Upper lobe of right lung (tissue), 1 donor: ENCODE measurements around the gene HS6ST1. TPM values are rescaled to one million over a fixed set of nuclear protein-coding genes. Genes with fewer than 3 reads are reported as not detected.

Experiments
- ATAC-seq: fragments of 200-7000 bp; cut with Tn5 transposase; one replicate; pipeline ENCODE4 v1.9.1; 2020; ENCODE audit warnings: mild to moderate bottlenecking, moderate library complexity
- DNase-seq: peaks from one replicate; pipeline ENCODE4 v3.0.0-alpha.2; 2020
- H3K27ac ChIP-seq: fragments of 200-600 bp; one replicate; pipeline ENCODE4 v1.8.0; 2022
- H3K27me3 ChIP-seq: fragments of 200-600 bp; one replicate; pipeline ENCODE4 v1.8.0; 2022; ENCODE audit warnings: mild to moderate bottlenecking
- H3K36me3 ChIP-seq: fragments of 200-600 bp; one replicate; pipeline ENCODE4 v1.8.0; 2022
- H3K4me1 ChIP-seq: fragments of 200-600 bp; one replicate; pipeline ENCODE4 v1.8.0; 2022
- H3K4me3 ChIP-seq: fragments of 200-600 bp; one replicate; pipeline ENCODE4 v1.8.0; 2022; ENCODE audit warnings: mild to moderate bottlenecking
- H3K9me3 ChIP-seq: fragments of 200-600 bp; one replicate; pipeline ENCODE4 v1.8.0; 2022
- CTCF ChIP-seq: fragments of 200-600 bp; IDR thresholded peaks from one replicate; pipeline ENCODE4 v1.8.0; 2022; ENCODE audit warnings: antibody characterized with exemption
- intact Hi-C: fragments of 100-400 bp; cut with DNase I; formaldehyde crosslinking; loops from one replicate; pipeline ENCODE4 v1.11.0; 2022
- total RNA-seq: library from RNA; stranded (reverse); fragmentation: NEBNext Ultra II Directional; extraction: Animal tissue kit (Norgen Biotek cat#: 25700); gene quantifications from one replicate; pipeline ENCODE4 v1.2.1, GENCODE V29; 2021
- donor health status: DM: no; HTN: yes; CAD: no; lungs with severe emphysema.

HS6ST1 gene
- total RNA-seq, 1 donor from 2014 or later, result 33.2 TPM

DNA sequence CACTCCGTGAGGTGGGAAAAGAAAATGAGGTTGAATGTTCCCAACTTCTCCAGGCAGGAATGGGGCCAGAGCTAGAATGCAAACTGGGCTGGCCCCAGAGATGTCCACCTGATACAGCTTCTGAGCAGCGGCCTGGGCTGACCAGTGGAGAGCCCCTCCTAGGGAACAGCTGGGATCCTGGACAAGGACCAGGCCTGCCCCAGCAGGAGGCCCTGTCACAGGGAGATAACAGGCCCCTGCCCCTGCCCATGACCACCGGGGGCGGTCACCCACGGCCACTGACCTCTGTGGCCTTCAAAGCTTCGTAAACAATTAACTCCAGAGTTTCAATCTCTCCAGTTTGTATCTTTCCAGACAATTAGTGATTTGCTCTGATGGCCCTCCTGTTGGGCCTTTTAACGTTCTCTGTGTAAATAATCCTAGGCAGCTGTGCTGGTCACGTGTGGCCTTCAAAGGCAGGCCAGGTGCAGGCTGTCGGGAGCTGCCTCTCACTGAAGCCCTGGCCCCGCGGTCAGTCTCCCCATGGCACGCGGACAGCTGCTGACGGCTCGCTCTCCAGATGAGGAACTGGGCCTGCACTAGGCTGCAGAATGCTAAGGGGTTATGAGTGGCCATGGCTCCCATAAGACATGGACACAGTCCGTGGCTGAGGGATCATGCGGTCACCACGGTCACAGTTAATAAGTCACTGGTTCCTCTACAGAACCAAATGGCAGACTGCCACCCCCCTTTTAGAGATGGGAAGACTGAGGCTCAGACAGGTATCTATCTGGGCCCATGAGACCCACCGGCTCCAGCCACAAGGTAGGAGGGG lies 9.2 kb downstream of the HS6ST1 start:
- Histone ChIP-seq H3K27ac (no peak overlapping the region), H3K27me3 (no peaks in the 10 kb centered on the region), H3K4me3 (no peak overlapping the region), H3K36me3 (no peaks in the 10 kb centered on the region), H3K4me1 (peaks cover 64% of the 10 kb centered on the region), H3K9me3 (no peaks in the 10 kb centered on the region)
- ATAC-seq (peak; percentile 20), DNase-seq (peak; percentile 68)
- intact Hi-C loops, result no loop called here
- TF ChIP-seq CTCF, result no peak

- Histone ChIP-seq H3K27me3 (no peaks in the 10 kb centered on the region), H3K27ac (no peak overlapping the region), H3K9me3 (no peaks in the 10 kb centered on the region), H3K4me3 (no peak overlapping the region), H3K36me3 (no peaks in the 10 kb centered on the region), H3K4me1 (peaks cover 64% of the 10 kb centered on the region)
- TF ChIP-seq CTCF, result no peak
- DNase-seq (peak; percentile 30), ATAC-seq (no peak)
- intact Hi-C loops, result no loop called here
Measured at GRCh38 chr2:128308889-128309279, 9.8 kb downstream of the HS6ST1 start.

DNA sequence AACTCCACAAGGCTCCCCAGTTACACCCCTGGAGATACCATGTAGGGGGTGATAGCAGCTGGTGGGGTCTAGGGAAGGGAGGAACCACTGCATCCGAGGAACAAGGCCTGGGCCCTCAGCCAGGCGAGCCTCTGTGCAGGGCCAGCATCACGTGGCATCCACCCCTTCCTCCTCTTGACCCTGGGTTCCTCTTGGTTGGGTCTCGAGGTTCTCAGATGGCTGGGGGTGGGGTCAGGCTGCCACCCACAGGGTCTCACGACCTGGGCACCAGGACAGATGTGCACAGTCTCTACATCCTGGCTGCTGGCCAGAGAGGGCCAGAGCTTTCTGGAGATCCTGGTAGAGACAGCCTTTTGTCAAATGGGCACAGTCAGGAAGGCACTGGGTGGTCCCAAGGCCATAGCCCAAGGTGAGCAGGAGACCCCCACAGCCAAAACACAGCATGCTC lies 10.4 kb downstream of the HS6ST1 start:
- intact Hi-C loops, result no loop called here
- H3K27ac ChIP-seq, result no peak overlapping the region

DNA sequence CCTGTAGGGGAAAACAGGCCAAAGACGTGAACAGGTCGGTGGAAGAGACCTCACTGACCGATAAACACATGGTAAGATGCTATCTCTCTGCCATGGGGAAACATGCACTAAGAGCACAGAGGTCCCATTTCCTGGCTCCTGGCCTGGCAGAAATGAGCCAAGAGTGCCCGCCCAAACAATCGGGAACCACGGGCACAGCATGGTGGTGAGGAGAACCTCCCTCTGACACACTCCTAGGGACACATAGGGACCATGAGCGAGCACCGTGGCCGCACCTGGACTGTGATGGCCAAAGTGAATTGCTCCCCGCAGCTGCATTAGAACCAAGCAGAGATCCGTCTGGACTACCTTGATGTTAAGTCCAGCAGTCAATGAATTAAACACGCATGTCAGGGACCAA lies 11.1 kb downstream of the HS6ST1 start:
- Histone ChIP-seq H3K4me3 (no peak overlapping the region), H3K36me3 (no peaks in the 10 kb centered on the region), H3K4me1 (peaks cover 64% of the 10 kb centered on the region), H3K27me3 (no peaks in the 10 kb centered on the region), H3K27ac (no peak overlapping the region), H3K9me3 (no peaks in the 10 kb centered on the region)
- ATAC-seq (no peak), DNase-seq (peak; percentile 20)
- TF ChIP-seq CTCF, result no peak
- intact Hi-C loops, result no loop called here

More for the DNA sequence above, 10.4 kb downstream of the HS6ST1 start:
- Histone ChIP-seq H3K4me1 (peaks cover 64% of the 10 kb centered on the region), H3K36me3 (no peaks in the 10 kb centered on the region), H3K4me3 (no peak overlapping the region), H3K27me3 (no peaks in the 10 kb centered on the region), H3K9me3 (no peaks in the 10 kb centered on the region)
- ATAC-seq, result no peak
- no peak for TF ChIP-seq CTCF
- DNase-seq, result peak; percentile 66

- ATAC-seq (no peak), DNase-seq (peak; percentile 59)
- intact Hi-C loops, result no loop called here
- no peak overlapping the region for H3K27ac ChIP-seq
- TF ChIP-seq CTCF, result no peak
- peaks cover 64% of the 10 kb centered on the region for H3K4me1 ChIP-seq
- H3K36me3 ChIP-seq, result no peaks in the 10 kb centered on the region
- H3K27me3 ChIP-seq, result no peaks in the 10 kb centered on the region
- no peak overlapping the region for H3K4me3 ChIP-seq
- no peaks in the 10 kb centered on the region for H3K9me3 ChIP-seq
Measured at GRCh38 chr2:128306931-128307460, 11.7 kb downstream of the HS6ST1 start.
